ENCODE results near the gene DEFB124. TPM values are rescaled to one million over a fixed set of nuclear protein-coding genes. Genes with fewer than 3 reads are reported as not detected.
"Not testable (repeated sequence)": the region's sequence is repeated elsewhere in the genome, so short reads cannot be mapped to it uniquely, and the experiment has no call there.

Gene DEFB124
- total RNA-seq, 1 experiment from 2014 or later = not detected

DNA sequence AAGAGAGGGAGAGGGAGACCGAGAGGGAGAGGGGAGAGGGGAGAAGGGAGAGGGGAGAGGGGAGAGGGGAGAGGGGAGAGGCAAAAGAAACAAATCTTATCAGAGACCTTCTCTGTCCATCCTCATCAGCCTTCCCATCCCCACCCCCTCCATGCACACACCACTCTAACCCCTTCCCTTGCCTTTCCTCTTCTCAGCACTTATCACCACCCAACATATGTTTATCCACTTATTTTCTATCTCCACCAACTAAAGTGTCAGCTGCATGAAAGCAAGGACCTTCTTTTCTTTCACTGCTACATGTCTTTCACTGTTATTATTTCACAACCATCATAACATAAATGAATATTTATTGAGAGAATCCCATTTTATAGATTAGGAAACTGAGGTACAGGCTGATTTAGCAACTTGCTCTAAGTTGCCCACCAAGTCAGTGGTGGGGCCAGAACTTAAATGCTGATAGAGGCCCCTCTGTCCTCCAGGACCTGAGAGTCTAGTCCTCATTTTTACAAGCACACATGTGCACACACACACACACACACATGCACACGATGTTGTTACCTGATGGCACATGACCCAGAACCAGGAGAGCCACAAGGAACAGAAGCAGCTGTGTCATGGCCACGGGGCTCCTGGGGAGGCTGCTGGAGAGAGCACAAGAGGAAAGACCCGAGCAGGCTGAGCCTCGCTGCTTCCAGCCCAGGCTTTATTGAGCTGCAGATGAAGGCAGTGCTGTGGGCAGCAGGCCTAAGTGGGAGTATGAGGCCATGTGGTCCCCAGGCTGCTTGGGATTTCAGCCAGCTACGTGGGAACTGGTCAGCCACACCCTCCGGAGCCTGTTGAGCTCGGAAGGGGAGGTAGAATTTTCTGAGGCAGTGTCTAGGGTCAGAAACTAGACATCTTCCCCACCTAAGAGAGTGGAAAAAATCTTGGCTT, 2.3 kb downstream of the DEFB124 start:
- ATAC-seq (no peak), DNase-seq (ENCODE audit: low spot score) (no peak)
- H3K27ac Mint-ChIP-seq = no peak overlapping the region
- no peak overlapping the region for H3K4me3 Mint-ChIP-seq
- ChIA-PET POLR2A (no interaction called here), CTCF (interaction anchor here (0.9 kb wide), 1 partner anchor 42 kb away, joined by 3 read pairs; the partner anchor contains the start of gene HM13)
- peaks cover 56% of the 10 kb centered on the region for H3K27me3 Mint-ChIP-seq (ENCODE audit: low read depth)
- no peaks in the 10 kb centered on the region for H3K4me1 Mint-ChIP-seq
- peaks cover 38% of the 10 kb centered on the region for H3K9me3 Mint-ChIP-seq
- peaks cover 41% of the 10 kb centered on the region for H3K36me3 Mint-ChIP-seq
- TF ChIP-seq HMGA2 (CRISPR knock-in tag; IDR thresholded peaks at IDR 0.05) = no peak

DNA sequence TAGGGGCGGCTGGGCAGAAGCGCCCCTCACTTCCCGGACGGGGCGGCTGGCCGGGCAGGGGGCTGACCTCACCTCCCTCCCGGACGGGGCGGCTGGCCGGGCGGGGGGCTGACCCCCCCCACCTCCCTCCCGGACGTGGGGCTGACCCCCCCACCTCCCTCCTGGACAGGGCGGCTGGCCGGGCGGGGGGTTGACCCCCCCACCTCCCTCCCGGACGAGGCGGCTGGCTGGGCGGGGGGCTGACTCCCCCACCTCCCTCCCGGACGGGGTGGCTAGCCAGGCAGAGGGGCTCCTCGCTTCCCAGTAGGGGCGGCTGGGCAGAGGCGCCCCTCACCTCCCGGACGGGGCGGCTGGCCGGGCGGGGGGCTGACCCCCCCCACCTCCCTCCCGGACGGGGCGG, 4.0 kb downstream of the DEFB124 start:
- Mint-ChIP-seq H3K27me3 (ENCODE audit: low read depth) (peaks cover 39% of the 10 kb centered on the region), H3K9me3 (peaks cover 40% of the 10 kb centered on the region), H3K36me3 (peaks cover 34% of the 10 kb centered on the region)
- H3K4me3 Mint-ChIP-seq; CTCF ChIA-PET; ATAC-seq; H3K4me1 Mint-ChIP-seq; POLR2A ChIA-PET; DNase-seq (ENCODE audit: low spot score); H3K27ac Mint-ChIP-seq: not testable (repeated sequence)

DNA sequence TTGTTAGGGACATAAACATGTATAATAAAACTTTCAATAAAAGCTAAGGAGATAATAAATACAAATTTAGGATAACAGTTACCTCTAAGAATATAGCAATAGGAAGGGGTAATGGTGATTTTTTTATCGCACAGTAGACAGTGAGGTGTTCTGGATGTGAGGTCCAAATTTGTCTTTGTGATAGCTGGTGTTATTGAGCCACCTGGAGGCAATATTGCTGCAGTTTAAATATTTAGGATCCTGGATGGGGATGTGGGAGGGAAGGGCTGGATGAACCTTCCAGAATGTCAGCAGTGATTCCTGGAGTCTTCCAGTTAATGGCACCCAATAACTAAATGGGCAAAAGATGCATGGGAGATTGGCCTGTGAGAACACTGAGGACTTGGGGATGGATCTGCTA, 20.6 kb downstream of the DEFB124 start:
- POLR2A ChIA-PET = no interaction called here

More for the DNA sequence above, 20.6 kb downstream of the DEFB124 start:
- TF ChIP-seq, protein P1, sequence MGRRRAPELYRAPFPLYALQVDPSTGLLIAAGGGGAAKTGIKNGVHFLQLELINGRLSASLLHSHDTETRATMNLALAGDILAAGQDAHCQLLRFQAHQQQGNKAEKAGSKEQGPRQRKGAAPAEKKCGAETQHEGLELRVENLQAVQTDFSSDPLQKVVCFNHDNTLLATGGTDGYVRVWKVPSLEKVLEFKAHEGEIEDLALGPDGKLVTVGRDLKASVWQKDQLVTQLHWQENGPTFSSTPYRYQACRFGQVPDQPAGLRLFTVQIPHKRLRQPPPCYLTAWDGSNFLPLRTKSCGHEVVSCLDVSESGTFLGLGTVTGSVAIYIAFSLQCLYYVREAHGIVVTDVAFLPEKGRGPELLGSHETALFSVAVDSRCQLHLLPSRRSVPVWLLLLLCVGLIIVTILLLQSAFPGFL (CRISPR knock-in tag; IDR thresholded peaks at IDR 0.05; ENCODE audit: borderline replicate concordance) = no peak
- TF ChIP-seq ZNF219 (CRISPR knock-in tag; IDR thresholded peaks at IDR 0.05; ENCODE audit: borderline replicate concordance) (no peak), NR2C2 (CRISPR knock-in tag; IDR thresholded peaks at IDR 0.05) (no peak), ZNF396 (CRISPR knock-in tag; IDR thresholded peaks at IDR 0.05; ENCODE audit: borderline replicate concordance) (no peak), ESRRA (CRISPR knock-in tag; IDR thresholded peaks at IDR 0.05; ENCODE audit: borderline replicate concordance) (no peak), KAT7 (CRISPR knock-in tag; IDR thresholded peaks at IDR 0.05; ENCODE audit: borderline replicate concordance) (no peak), ZBTB21 (CRISPR knock-in tag; IDR thresholded peaks at IDR 0.05; ENCODE audit: borderline replicate concordance) (no peak), ZNF416 (CRISPR knock-in tag; IDR thresholded peaks at IDR 0.05) (no peak), NFATC4 (CRISPR knock-in tag; IDR thresholded peaks at IDR 0.05) (no peak), OVOL2 (CRISPR knock-in tag; IDR thresholded peaks at IDR 0.05; ENCODE audit: borderline replicate concordance) (no peak), TEAD1 (CRISPR knock-in tag; IDR thresholded peaks at IDR 0.05) (no peak), ZNF671 (CRISPR knock-in tag; IDR thresholded peaks at IDR 0.05) (no peak), NR1H2 (CRISPR knock-in tag; IDR thresholded peaks at IDR 0.05) (no peak)
- TF ChIP-seq, protein P2, sequence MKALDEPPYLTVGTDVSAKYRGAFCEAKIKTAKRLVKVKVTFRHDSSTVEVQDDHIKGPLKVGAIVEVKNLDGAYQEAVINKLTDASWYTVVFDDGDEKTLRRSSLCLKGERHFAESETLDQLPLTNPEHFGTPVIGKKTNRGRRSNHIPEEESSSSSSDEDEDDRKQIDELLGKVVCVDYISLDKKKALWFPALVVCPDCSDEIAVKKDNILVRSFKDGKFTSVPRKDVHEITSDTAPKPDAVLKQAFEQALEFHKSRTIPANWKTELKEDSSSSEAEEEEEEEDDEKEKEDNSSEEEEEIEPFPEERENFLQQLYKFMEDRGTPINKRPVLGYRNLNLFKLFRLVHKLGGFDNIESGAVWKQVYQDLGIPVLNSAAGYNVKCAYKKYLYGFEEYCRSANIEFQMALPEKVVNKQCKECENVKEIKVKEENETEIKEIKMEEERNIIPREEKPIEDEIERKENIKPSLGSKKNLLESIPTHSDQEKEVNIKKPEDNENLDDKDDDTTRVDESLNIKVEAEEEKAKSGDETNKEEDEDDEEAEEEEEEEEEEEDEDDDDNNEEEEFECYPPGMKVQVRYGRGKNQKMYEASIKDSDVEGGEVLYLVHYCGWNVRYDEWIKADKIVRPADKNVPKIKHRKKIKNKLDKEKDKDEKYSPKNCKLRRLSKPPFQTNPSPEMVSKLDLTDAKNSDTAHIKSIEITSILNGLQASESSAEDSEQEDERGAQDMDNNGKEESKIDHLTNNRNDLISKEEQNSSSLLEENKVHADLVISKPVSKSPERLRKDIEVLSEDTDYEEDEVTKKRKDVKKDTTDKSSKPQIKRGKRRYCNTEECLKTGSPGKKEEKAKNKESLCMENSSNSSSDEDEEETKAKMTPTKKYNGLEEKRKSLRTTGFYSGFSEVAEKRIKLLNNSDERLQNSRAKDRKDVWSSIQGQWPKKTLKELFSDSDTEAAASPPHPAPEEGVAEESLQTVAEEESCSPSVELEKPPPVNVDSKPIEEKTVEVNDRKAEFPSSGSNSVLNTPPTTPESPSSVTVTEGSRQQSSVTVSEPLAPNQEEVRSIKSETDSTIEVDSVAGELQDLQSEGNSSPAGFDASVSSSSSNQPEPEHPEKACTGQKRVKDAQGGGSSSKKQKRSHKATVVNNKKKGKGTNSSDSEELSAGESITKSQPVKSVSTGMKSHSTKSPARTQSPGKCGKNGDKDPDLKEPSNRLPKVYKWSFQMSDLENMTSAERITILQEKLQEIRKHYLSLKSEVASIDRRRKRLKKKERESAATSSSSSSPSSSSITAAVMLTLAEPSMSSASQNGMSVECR (CRISPR knock-in tag; IDR thresholded peaks at IDR 0.05; ENCODE audit: borderline replicate concordance) = no peak
- TF ChIP-seq, protein P3, sequence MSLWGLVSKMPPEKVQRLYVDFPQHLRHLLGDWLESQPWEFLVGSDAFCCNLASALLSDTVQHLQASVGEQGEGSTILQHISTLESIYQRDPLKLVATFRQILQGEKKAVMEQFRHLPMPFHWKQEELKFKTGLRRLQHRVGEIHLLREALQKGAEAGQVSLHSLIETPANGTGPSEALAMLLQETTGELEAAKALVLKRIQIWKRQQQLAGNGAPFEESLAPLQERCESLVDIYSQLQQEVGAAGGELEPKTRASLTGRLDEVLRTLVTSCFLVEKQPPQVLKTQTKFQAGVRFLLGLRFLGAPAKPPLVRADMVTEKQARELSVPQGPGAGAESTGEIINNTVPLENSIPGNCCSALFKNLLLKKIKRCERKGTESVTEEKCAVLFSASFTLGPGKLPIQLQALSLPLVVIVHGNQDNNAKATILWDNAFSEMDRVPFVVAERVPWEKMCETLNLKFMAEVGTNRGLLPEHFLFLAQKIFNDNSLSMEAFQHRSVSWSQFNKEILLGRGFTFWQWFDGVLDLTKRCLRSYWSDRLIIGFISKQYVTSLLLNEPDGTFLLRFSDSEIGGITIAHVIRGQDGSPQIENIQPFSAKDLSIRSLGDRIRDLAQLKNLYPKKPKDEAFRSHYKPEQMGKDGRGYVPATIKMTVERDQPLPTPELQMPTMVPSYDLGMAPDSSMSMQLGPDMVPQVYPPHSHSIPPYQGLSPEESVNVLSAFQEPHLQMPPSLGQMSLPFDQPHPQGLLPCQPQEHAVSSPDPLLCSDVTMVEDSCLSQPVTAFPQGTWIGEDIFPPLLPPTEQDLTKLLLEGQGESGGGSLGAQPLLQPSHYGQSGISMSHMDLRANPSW (CRISPR knock-in tag; conservative IDR thresholded peaks at IDR 0.05; ENCODE audit: low read depth) = no peak
- TF ChIP-seq, protein P4, sequence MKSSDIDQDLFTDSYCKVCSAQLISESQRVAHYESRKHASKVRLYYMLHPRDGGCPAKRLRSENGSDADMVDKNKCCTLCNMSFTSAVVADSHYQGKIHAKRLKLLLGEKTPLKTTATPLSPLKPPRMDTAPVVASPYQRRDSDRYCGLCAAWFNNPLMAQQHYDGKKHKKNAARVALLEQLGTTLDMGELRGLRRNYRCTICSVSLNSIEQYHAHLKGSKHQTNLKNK (CRISPR knock-in tag; IDR thresholded peaks at IDR 0.05) = no peak
- TF ChIP-seq, protein P5, sequence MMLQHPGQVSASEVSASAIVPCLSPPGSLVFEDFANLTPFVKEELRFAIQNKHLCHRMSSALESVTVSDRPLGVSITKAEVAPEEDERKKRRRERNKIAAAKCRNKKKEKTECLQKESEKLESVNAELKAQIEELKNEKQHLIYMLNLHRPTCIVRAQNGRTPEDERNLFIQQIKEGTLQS (CRISPR knock-in tag; conservative IDR thresholded peaks at IDR 0.05) = no peak
- TF ChIP-seq, protein P6, sequence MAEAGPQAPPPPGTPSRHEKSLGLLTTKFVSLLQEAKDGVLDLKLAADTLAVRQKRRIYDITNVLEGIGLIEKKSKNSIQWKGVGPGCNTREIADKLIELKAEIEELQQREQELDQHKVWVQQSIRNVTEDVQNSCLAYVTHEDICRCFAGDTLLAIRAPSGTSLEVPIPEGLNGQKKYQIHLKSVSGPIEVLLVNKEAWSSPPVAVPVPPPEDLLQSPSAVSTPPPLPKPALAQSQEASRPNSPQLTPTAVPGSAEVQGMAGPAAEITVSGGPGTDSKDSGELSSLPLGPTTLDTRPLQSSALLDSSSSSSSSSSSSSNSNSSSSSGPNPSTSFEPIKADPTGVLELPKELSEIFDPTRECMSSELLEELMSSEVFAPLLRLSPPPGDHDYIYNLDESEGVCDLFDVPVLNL (CRISPR knock-in tag; IDR thresholded peaks at IDR 0.05; ENCODE audit: borderline replicate concordance, low read depth) = no peak
- Mint-ChIP-seq H3K4me1 (no peaks in the 10 kb centered on the region), H3K4me3 (no peak overlapping the region), H3K9me3 (peaks cover 56% of the 10 kb centered on the region), H3K27ac (no peak overlapping the region), H3K36me3 (peaks cover 31% of the 10 kb centered on the region), H3K27me3 (ENCODE audit: low read depth) (peaks cover 17% of the 10 kb centered on the region; the same call in 1 of the 2 replicates)
- DNase-seq (ENCODE audit: low spot score) = no peak
- no peak for ATAC-seq
- CTCF ChIA-PET = no interaction called here

Data from WTC11 (cell line).